Measurements from ENCODE around the gene ZNF74.

DNA sequence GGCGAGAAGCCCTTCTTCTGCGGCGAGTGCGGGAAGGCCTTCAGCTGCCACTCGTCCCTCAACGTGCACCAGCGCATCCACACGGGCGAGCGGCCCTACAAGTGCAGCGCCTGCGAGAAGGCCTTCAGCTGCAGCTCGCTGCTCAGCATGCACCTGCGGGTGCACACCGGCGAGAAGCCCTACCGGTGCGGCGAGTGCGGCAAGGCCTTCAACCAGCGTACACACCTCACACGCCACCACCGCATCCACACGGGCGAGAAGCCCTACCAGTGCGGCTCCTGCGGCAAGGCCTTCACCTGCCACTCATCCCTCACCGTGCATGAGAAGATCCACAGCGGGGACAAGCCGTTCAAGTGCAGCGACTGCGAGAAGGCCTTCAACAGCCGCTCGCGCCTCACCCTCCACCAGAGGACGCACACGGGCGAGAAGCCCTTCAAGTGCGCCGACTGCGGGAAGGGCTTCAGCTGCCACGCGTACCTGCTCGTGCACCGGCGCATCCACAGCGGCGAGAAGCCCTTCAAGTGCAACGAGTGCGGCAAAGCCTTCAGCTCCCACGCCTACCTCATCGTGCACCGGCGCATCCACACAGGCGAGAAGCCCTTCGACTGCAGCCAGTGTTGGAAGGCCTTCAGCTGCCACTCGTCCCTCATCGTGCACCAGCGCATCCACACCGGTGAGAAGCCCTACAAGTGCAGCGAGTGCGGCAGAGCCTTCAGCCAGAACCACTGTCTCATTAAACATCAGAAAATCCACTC lies 12.2 kb downstream of the ZNF74 start:
- TF ChIP-seq BCL11A (IDR thresholded peaks at IDR 0.05; ENCODE audit: low read depth, low read length) = no peak
- TF ChIP-seq POLR2A (IDR thresholded peaks at IDR 0.05; ENCODE audit: low read depth, low read length) = no peak
- TF ChIP-seq CTCF (IDR thresholded peaks at IDR 0.05 in 2 of 3, conservative IDR thresholded peaks at IDR 0.05 in 1 of 3; ENCODE audit: control insufficient read depth in 2 of 3, extremely low read depth in 1 of 3, insufficient read depth in 1 of 3, low read depth in 3 of 3, low read length in 3 of 3) = no peak
- no peak for TF ChIP-seq FOXK2 (IDR thresholded peaks at IDR 0.05)
- TF ChIP-seq, protein P1, sequence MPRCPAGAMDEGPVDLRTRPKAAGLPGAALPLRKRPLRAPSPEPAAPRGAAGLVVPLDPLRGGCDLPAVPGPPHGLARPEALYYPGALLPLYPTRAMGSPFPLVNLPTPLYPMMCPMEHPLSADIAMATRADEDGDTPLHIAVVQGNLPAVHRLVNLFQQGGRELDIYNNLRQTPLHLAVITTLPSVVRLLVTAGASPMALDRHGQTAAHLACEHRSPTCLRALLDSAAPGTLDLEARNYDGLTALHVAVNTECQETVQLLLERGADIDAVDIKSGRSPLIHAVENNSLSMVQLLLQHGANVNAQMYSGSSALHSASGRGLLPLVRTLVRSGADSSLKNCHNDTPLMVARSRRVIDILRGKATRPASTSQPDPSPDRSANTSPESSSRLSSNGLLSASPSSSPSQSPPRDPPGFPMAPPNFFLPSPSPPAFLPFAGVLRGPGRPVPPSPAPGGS (IDR thresholded peaks at IDR 0.05; ENCODE audit: borderline replicate concordance, insufficient read depth, low read depth, low read length, poor library complexity, severe bottlenecking) = no peak
- no peak for TF ChIP-seq MAX (IDR thresholded peaks at IDR 0.05; ENCODE audit: low read depth, low read length)
- TF ChIP-seq SREBF1 (IDR thresholded peaks at IDR 0.05; ENCODE audit: low read length) = no peak
- no peak for TF ChIP-seq POLR2AphosphoS5 (IDR thresholded peaks at IDR 0.05; ENCODE audit: low read length)
